Measurements from ENCODE around the gene PTPRN2. TPM values are rescaled to one million over a fixed set of nuclear protein-coding genes. Genes with fewer than 3 reads are reported as not detected.

Gene PTPRN2
- total RNA-seq, 1 donor from 2014 or later, result 15.4 TPM

GRCh38 chr7:157617401-157617800 lies 970.2 kb downstream of the PTPRN2 start:
- no peak for TF ChIP-seq CTCF (conservative IDR thresholded peaks at IDR 0.05)
- Mint-ChIP-seq H3K9me3 (no peaks in the 10 kb centered on the region), H3K4me1 (ENCODE audit: unreplicated experiment) (no peaks in the 10 kb centered on the region), H3K36me3 (no peaks in the 10 kb centered on the region), H3K27me3 (no peaks in the 10 kb centered on the region), H3K4me3 (no peak overlapping the region), H3K27ac (no peak overlapping the region)
- no peak for DNase-seq (ENCODE audit: extremely low spot score, unreplicated experiment)

GRCh38 chr7:157616931-157617330 lies 970.7 kb downstream of the PTPRN2 start:
- H3K4me3 Mint-ChIP-seq, result no peak overlapping the region
- TF ChIP-seq CTCF (conservative IDR thresholded peaks at IDR 0.05), result no peak
- no peaks in the 10 kb centered on the region for H3K36me3 Mint-ChIP-seq
- H3K4me1 Mint-ChIP-seq (ENCODE audit: unreplicated experiment), result no peaks in the 10 kb centered on the region
- DNase-seq (ENCODE audit: extremely low spot score, unreplicated experiment), result no peak
- H3K27me3 Mint-ChIP-seq, result no peaks in the 10 kb centered on the region
- no peak overlapping the region for H3K27ac Mint-ChIP-seq
- H3K9me3 Mint-ChIP-seq, result no peaks in the 10 kb centered on the region

DNA sequence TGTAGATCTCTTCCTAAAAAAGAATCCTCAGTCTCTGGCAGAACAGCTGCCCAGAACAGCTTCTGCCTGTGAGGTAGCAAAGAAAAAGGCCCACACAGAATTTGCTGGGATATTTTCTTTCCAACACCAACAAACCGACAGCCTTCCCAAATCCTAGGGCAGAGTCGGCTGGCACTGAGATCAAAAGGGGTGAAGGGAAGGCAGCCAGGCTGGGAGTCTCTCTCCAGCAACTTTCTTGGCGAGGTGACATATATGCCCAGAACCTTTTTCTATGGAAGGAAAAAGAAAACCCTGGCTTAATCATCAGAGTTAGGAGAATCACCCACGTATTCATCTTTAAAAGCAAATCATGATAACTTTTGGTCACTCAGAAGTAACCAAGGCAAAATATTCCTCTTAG lies 971.2 kb downstream of the PTPRN2 start:
- no peak overlapping the region for H3K4me3 Mint-ChIP-seq
- DNase-seq (ENCODE audit: extremely low spot score, unreplicated experiment), result no peak
- no peaks in the 10 kb centered on the region for H3K36me3 Mint-ChIP-seq
- H3K9me3 Mint-ChIP-seq, result no peaks in the 10 kb centered on the region
- TF ChIP-seq CTCF (conservative IDR thresholded peaks at IDR 0.05), result no peak
- no peak overlapping the region for H3K27ac Mint-ChIP-seq
- H3K4me1 Mint-ChIP-seq (ENCODE audit: unreplicated experiment), result no peaks in the 10 kb centered on the region
- no peaks in the 10 kb centered on the region for H3K27me3 Mint-ChIP-seq

DNA sequence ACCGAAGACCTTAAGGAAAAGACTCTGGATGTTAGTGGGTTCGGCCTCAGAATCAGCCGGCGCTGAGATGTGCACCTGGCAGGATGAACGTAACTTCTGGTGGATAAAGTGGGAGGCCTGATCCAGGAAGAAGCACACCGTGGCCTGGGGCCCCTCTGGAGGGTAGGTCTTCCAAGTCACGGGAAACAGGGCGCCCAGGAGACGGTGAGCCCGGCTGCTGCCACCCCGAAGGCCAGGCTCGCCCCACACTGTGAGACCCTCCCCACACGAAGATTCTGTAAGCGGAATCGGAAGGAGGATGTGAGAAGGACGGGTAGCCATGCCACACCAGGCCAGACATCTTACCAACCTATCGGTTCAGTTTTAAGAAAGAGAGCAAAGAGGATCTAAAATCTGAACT lies 971.8 kb downstream of the PTPRN2 start:
- DNase-seq (ENCODE audit: extremely low spot score, unreplicated experiment), result no peak
- Mint-ChIP-seq H3K4me3 (no peak overlapping the region), H3K36me3 (no peaks in the 10 kb centered on the region), H3K9me3 (no peaks in the 10 kb centered on the region), H3K27ac (no peak overlapping the region), H3K27me3 (no peaks in the 10 kb centered on the region), H3K4me1 (ENCODE audit: unreplicated experiment) (no peaks in the 10 kb centered on the region)
- no peak for TF ChIP-seq CTCF (conservative IDR thresholded peaks at IDR 0.05)

- Mint-ChIP-seq H3K27me3 (no peaks in the 10 kb centered on the region), H3K9me3 (no peaks in the 10 kb centered on the region), H3K36me3 (no peaks in the 10 kb centered on the region), H3K4me1 (ENCODE audit: unreplicated experiment) (no peaks in the 10 kb centered on the region), H3K4me3 (no peak overlapping the region), H3K27ac (no peak overlapping the region)
- DNase-seq (ENCODE audit: extremely low spot score, unreplicated experiment), result no peak
- TF ChIP-seq CTCF (conservative IDR thresholded peaks at IDR 0.05), result no peak
Observed at GRCh38 chr7:157615101-157615817, 972.4 kb downstream of the PTPRN2 start.

Measured in type B pancreatic cell (in vitro differentiated cells).